Measurements from ENCODE around the gene NT5DC1.

DNA sequence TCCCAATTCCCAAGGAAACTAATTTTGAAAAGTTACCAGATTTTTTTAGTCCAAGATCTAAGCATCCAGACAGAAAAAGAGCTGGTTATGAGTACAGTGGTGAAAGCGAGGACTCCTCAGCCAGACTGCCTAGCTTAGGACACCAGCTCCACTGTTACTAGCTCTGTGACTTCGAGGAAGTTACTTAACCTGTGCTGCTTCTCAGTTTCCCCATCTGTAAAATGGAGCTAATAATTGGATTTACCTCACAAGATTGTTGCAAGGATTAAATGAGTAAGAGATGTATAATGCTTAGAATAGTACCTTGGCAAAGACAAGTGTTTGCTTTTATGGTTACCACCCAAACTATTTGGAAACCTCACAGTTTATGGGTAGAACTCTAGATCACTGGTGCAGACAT, 1.1 kb downstream of the NT5DC1 start:
- TF ChIP-seq, protein P1, sequence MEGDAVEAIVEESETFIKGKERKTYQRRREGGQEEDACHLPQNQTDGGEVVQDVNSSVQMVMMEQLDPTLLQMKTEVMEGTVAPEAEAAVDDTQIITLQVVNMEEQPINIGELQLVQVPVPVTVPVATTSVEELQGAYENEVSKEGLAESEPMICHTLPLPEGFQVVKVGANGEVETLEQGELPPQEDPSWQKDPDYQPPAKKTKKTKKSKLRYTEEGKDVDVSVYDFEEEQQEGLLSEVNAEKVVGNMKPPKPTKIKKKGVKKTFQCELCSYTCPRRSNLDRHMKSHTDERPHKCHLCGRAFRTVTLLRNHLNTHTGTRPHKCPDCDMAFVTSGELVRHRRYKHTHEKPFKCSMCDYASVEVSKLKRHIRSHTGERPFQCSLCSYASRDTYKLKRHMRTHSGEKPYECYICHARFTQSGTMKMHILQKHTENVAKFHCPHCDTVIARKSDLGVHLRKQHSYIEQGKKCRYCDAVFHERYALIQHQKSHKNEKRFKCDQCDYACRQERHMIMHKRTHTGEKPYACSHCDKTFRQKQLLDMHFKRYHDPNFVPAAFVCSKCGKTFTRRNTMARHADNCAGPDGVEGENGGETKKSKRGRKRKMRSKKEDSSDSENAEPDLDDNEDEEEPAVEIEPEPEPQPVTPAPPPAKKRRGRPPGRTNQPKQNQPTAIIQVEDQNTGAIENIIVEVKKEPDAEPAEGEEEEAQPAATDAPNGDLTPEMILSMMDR (IDR thresholded peaks at IDR 0.05), result no peak
- TF ChIP-seq MAX (IDR thresholded peaks at IDR 0.05) (no peak), PHF8 (IDR thresholded peaks at IDR 0.05; ENCODE audit: borderline replicate concordance, low read depth) (no peak), NPAS2 (CRISPR knock-in tag; IDR thresholded peaks at IDR 0.05; ENCODE audit: borderline replicate concordance) (no peak), CBX8 (IDR thresholded peaks at IDR 0.05) (no peak), RARB (CRISPR knock-in tag; IDR thresholded peaks at IDR 0.05) (no peak), CHD4 (IDR thresholded peaks at IDR 0.05; ENCODE audit: borderline replicate concordance) (no peak)
- TF ChIP-seq, protein P2, sequence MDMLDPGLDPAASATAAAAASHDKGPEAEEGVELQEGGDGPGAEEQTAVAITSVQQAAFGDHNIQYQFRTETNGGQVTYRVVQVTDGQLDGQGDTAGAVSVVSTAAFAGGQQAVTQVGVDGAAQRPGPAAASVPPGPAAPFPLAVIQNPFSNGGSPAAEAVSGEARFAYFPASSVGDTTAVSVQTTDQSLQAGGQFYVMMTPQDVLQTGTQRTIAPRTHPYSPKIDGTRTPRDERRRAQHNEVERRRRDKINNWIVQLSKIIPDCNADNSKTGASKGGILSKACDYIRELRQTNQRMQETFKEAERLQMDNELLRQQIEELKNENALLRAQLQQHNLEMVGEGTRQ (IDR thresholded peaks at IDR 0.05), result no peak

Measured in A549 (cell line).